Endodermal cell (in vitro differentiated cells): ENCODE measurements around the gene SGPL1. TPM values are rescaled to one million over a fixed set of nuclear protein-coding genes. Genes with fewer than 3 reads are reported as not detected.

Experiments used
- DNase-seq: peaks from one replicate; pipeline ENCODE4 v3.0.0-alpha.2; 2017
- H3K27ac ChIP-seq: 2 replicates; pipeline ENCODE4 v1.5.1; 2013; ENCODE audit warnings: mild to moderate bottlenecking, low read depth, low read length, moderate library complexity
- H3K27me3 ChIP-seq: 2 replicates; pipeline ENCODE4 v1.6.1; 2013; ENCODE audit warnings: mild to moderate bottlenecking, low read length, moderate library complexity; ENCODE audit not compliant: insufficient read depth, control insufficient read depth, poor library complexity, severe bottlenecking
- H3K36me3 ChIP-seq: 2 replicates; pipeline ENCODE4 v1.7.0; 2013; ENCODE audit warnings: mild to moderate bottlenecking, low read length, moderate library complexity; ENCODE audit not compliant: control insufficient read depth, insufficient read depth
- H3K4me1 ChIP-seq: one replicate; pipeline ENCODE4 v1.7.0; 2013; ENCODE audit warnings: low read length; ENCODE audit not compliant: control insufficient read depth, insufficient read depth
- H3K4me3 ChIP-seq: 2 replicates; pipeline ENCODE4 v1.5.1; 2013; ENCODE audit warnings: mild to moderate bottlenecking, low read length, moderate library complexity
- H3K9ac ChIP-seq: 2 replicates; pipeline ENCODE4 v1.6.1; 2013; ENCODE audit warnings: mild to moderate bottlenecking, low read length, moderate library complexity; ENCODE audit not compliant: poor library complexity, severe bottlenecking; ENCODE audit errors: extremely low read depth
- H3K9me3 ChIP-seq: 2 replicates; pipeline ENCODE4 v1.6.1; 2013; ENCODE audit warnings: mild to moderate bottlenecking, low read length, moderate library complexity; ENCODE audit not compliant: control insufficient read depth
- H3K27ac Mint-ChIP-seq: 2 replicates; pipeline ENCODE4 v1.8.0; 2020; ENCODE audit warnings: mixed read lengths
- H3K27me3 Mint-ChIP-seq: 2 replicates; pipeline ENCODE4 v1.8.0; 2021; ENCODE audit warnings: mild to moderate bottlenecking, mixed read lengths; ENCODE audit not compliant: insufficient read depth
- H3K36me3 Mint-ChIP-seq: 2 replicates; pipeline ENCODE4 v1.8.0; 2020; ENCODE audit warnings: low read depth, mixed read lengths
- H3K4me1 Mint-ChIP-seq: 2 replicates; pipeline ENCODE4 v1.8.0; 2020; ENCODE audit warnings: mixed read lengths
- H3K4me3 Mint-ChIP-seq: 2 replicates; pipeline ENCODE4 v1.8.0; 2020; ENCODE audit warnings: mild to moderate bottlenecking, moderate library complexity, mixed read lengths
- H3K9me3 Mint-ChIP-seq: 2 replicates; pipeline ENCODE4 v1.8.0; 2020; ENCODE audit warnings: mild to moderate bottlenecking, mixed read lengths
- WGBS, 2 experiments: methylation state at CpG; one replicate each; pipeline versions ENCODE4 v1.1.5 to v1.1.7; 2013; ENCODE audit warnings: missing lambda C conversion rate in 2 of 2, mixed read lengths in 1 of 2; ENCODE audit not compliant: insufficient coverage in 1 of 2, insufficient read length in 1 of 2; 5-methylcytosine and 5-hydroxymethylcytosine counted together
- total RNA-seq, 2 donors: library from RNA; stranded (reverse); fragmentation: NEBNext Ultra II Directional in 1 of 2; extraction: Animal tissue kit (Norgen Biotek cat#: 25700) in 1 of 2; gene quantifications; 2 replicates in 1 of 2; 3 replicates in 1 of 2; pipeline ENCODE4 v1.2.1, GENCODE V29; 2021
- TF ChIP-seq, protein P1 (sequence below): fragments of 200-600 bp; sonication (generic); conservative IDR thresholded peaks from 2 replicates; pipeline ENCODE4 v1.5.0; 2021; ENCODE audit warnings: antibody characterized with exemption, mild to moderate bottlenecking

The SGPL1 gene
- total RNA-seq, 2 donors from 2014 or later, result 95.4 to 103 TPM

DNA sequence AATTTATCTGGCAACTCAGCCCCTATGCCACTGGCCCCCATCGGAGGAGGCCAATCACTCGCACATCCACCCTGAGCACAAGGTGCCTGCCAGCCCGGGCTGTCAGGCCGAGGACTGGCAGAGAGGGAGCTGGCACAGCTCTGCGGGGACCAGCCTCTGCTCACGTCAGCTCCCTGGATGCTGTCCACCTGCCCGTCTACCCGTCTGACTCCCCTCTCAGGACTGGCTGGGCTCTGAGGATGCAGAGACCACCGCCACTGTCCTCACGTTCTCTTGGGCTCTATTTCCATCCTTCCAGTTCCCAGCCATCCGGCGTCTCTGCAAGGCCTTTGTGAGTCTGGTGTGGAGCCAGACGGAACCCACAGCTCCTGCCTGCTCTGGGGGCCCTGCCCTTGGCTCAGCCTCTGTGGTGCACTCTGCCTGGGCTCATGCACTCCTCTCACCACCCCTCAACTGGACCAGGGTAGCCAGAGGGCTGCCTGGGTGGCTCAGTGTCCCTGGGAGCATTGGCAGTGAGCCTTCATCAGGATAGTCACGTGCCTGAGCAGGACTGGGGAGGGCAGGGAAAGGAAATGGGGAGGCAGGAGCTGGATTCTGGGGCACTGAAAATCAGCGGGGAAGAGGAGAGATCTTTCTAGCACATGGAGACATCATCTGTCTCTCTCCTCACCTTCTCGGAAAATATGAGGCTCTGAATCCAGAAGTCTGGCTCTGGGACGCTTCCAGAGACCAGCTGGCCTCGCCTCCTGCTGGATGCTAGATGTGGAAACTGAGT lies 110.7 kb downstream of the SGPL1 start:
- Mint-ChIP-seq H3K4me3 (no peak overlapping the region), H3K27ac (no peak overlapping the region), H3K4me1 (peaks cover 21% of the 10 kb centered on the region), H3K36me3 (no peaks in the 10 kb centered on the region), H3K9me3 (no peaks in the 10 kb centered on the region), H3K27me3 (peaks cover 5% of the 10 kb centered on the region)
- Histone ChIP-seq H3K9me3 (no peaks in the 10 kb centered on the region), H3K4me1 (peaks cover 11% of the 10 kb centered on the region), H3K27me3 (no peaks in the 10 kb centered on the region), H3K27ac (no peak overlapping the region), H3K9ac (no peak overlapping the region), H3K4me3 (no peak overlapping the region), H3K36me3 (no peaks in the 10 kb centered on the region)
- 86 to 92% methylated on average over 7 to 18 of the region's 18 CpGs for WGBS, 2 experiments
- no peak for DNase-seq
- TF ChIP-seq, protein P1, sequence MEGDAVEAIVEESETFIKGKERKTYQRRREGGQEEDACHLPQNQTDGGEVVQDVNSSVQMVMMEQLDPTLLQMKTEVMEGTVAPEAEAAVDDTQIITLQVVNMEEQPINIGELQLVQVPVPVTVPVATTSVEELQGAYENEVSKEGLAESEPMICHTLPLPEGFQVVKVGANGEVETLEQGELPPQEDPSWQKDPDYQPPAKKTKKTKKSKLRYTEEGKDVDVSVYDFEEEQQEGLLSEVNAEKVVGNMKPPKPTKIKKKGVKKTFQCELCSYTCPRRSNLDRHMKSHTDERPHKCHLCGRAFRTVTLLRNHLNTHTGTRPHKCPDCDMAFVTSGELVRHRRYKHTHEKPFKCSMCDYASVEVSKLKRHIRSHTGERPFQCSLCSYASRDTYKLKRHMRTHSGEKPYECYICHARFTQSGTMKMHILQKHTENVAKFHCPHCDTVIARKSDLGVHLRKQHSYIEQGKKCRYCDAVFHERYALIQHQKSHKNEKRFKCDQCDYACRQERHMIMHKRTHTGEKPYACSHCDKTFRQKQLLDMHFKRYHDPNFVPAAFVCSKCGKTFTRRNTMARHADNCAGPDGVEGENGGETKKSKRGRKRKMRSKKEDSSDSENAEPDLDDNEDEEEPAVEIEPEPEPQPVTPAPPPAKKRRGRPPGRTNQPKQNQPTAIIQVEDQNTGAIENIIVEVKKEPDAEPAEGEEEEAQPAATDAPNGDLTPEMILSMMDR, result no peak

DNA sequence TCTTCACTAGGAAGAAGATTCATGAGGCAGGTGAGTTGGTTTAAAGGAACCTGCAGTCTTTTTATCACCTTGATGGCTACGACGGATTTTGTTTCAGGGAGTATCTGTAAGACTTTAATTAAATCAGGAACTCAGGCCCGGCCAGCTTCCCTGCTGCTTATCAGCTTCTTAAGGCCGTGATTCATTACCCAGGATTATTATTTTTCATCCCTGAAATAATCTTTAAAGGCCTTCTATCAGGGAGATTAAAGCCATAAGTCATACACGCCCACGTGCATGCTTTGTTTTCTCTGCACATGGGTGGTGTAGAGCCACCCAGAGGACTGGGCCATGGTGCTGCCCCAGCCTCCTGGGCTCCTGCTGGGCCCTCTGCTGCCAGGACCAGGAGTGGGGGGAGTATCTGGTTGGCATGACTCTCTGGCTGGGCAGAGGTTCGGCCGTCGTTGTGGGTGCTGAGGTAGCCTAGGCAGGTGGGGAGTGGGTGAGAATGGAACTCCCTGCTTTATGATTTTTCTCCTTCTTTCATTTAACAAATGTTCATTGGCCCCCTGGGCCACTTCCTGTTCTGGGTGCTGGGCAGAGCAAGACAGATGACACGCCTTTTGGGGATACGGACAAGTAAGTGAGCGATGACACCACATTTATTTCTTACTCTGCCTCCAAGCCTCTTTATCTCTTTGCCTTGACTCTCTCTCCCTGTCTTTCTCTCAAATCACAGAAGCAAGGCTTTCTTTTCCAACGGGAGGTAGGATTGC lies 111.6 kb downstream of the SGPL1 start:
- Histone ChIP-seq H3K4me3 (no peak overlapping the region), H3K27ac (no peak overlapping the region), H3K27me3 (no peaks in the 10 kb centered on the region), H3K9me3 (no peaks in the 10 kb centered on the region), H3K4me1 (peaks cover 11% of the 10 kb centered on the region), H3K9ac (no peak overlapping the region), H3K36me3 (no peaks in the 10 kb centered on the region)
- H3K4me3 Mint-ChIP-seq, result no peak overlapping the region
- H3K27ac Mint-ChIP-seq, result no peak overlapping the region
- H3K4me1 Mint-ChIP-seq, result peaks cover 21% of the 10 kb centered on the region
- H3K27me3 Mint-ChIP-seq, result peaks cover 5% of the 10 kb centered on the region
- TF ChIP-seq, protein P1, result no peak
- 74 to 80% methylated on average over 8 to 13 of the region's 13 CpGs for WGBS, 2 experiments
- H3K9me3 Mint-ChIP-seq, result no peaks in the 10 kb centered on the region
- no peaks in the 10 kb centered on the region for H3K36me3 Mint-ChIP-seq
- no peak for DNase-seq

DNA sequence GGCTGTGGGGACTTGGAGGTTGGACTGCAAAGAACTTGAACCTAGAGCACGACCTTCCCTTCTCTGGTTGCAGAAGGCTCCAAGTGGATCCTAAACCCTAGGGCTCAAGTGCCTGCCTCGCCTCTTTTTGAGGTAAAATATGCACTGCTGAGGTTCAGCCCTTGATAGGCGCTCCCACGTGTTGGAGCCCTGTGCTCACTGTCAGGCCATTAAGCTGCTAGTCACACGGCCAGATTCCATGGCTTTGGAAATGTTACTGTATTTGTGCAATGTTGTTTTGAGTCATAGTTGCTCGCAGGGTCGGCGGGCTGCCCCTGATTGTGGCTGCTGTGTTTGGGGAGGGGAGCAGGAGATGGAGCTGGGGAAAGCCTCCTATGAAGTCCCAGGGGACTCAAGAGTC lies 112.4 kb downstream of the SGPL1 start:
- H3K36me3 Mint-ChIP-seq, result no peaks in the 10 kb centered on the region
- Histone ChIP-seq H3K4me3 (no peak overlapping the region), H3K27ac (no peak overlapping the region), H3K9me3 (no peaks in the 10 kb centered on the region), H3K4me1 (peaks cover 11% of the 10 kb centered on the region), H3K9ac (no peak overlapping the region), H3K36me3 (no peaks in the 10 kb centered on the region), H3K27me3 (no peaks in the 10 kb centered on the region)
- WGBS, 2 experiments, result 85 to 87% methylated on average over 6 to 8 of the region's 8 CpGs
- H3K4me3 Mint-ChIP-seq, result no peak overlapping the region
- DNase-seq, result no peak
- peaks cover 5% of the 10 kb centered on the region for H3K27me3 Mint-ChIP-seq
- H3K27ac Mint-ChIP-seq, result no peak overlapping the region
- TF ChIP-seq, protein P1, result no peak
- no peaks in the 10 kb centered on the region for H3K9me3 Mint-ChIP-seq
- peaks cover 21% of the 10 kb centered on the region for H3K4me1 Mint-ChIP-seq
